GM12892 (cell line): Measurements from ENCODE around the gene ZNF668.
"Not testable (repeated sequence)": the region's sequence is repeated elsewhere in the genome, so short reads cannot be mapped to it uniquely, and the experiment has no call there.

Source experiments
- DNase-seq: peaks from one replicate; pipeline ENCODE4 v3.0.0; 2011; ENCODE audit not compliant: insufficient read length
- FAIRE-seq: peaks from 2 replicates; lab custom pipeline; 2011; peaks lifted over from hg19 to GRCh38; lab: Jason Lieb, UNC
- POLR2A ChIP-seq: IDR thresholded peaks from 2 replicates; pipeline ENCODE4 v1.6.1; 2011; ENCODE audit warnings: low read depth, low read length, control low read depth
- POLR2AphosphoS5 ChIP-seq: IDR thresholded peaks from 2 replicates; pipeline ENCODE4 v1.6.1; 2011; ENCODE audit warnings: low read depth, low read length, control low read depth
- TAF1 ChIP-seq: IDR thresholded peaks from 2 replicates; pipeline ENCODE4 v1.6.1; 2011; ENCODE audit warnings: low read depth, mild to moderate bottlenecking, control low read depth, low read length, borderline replicate concordance

The ZNF668 gene

GRCh38 chr16:31036691-31037090 lies 37.3 kb downstream of the ZNF668 start:
- no peak for TF ChIP-seq POLR2A
- TF ChIP-seq POLR2AphosphoS5: no peak
- TF ChIP-seq TAF1: no peak
- no peak for FAIRE-seq
- DNase-seq: no peak

GRCh38 chr16:31033709-31034492 lies 40.1 kb downstream of the ZNF668 start:
- DNase-seq: peak; percentile 92
- peak; percentile 86 for FAIRE-seq
- TF ChIP-seq TAF1 (no peak), POLR2A (no peak), POLR2AphosphoS5 (no peak)

- TF ChIP-seq POLR2A (peak; percentile 53; the same call in 1 of the 2 replicates), TAF1 (no peak), POLR2AphosphoS5 (no peak; the same call in 1 of the 2 replicates)
- DNase-seq (peak; percentile 87), FAIRE-seq (peak; percentile 97)
Observed at GRCh38 chr16:31032736-31033708, 41.0 kb downstream of the ZNF668 start, which contains the start of gene STX4. Gene STX4, plus strand, starts transcription at chr16:31033558. Its CDS starts 248 bp downstream, at chr16:31033806.

GRCh38 chr16:31031276-31031675 lies 42.8 kb downstream of the ZNF668 start:
- FAIRE-seq (no peak), DNase-seq (no peak)
- TF ChIP-seq POLR2A (no peak), TAF1 (no peak), POLR2AphosphoS5 (no peak)

- FAIRE-seq (no peak), DNase-seq (no peak)
- TF ChIP-seq POLR2AphosphoS5 (no peak), POLR2A (no peak), TAF1 (no peak)
Observed at GRCh38 chr16:31029272-31029671, 44.8 kb downstream of the ZNF668 start.

GRCh38 chr16:31025339-31025738 lies 48.7 kb downstream of the ZNF668 start:
- FAIRE-seq (no peak), DNase-seq (no peak)
- TF ChIP-seq TAF1 (no peak), POLR2A (no peak), POLR2AphosphoS5 (no peak)

GRCh38 chr16:31023627-31024226 lies 50.3 kb downstream of the ZNF668 start:
- TF ChIP-seq POLR2AphosphoS5 (no peak), TAF1 (no peak), POLR2A (no peak)
- FAIRE-seq (no peak), DNase-seq (no peak)

GRCh38 chr16:31023252-31023602 lies 50.8 kb downstream of the ZNF668 start:
- DNase-seq (no peak), FAIRE-seq (no peak)
- TF ChIP-seq TAF1 (no peak), POLR2AphosphoS5 (no peak), POLR2A (no peak)

- TF ChIP-seq TAF1 (no peak), POLR2A (no peak), POLR2AphosphoS5 (no peak)
- no peak for DNase-seq
- no peak for FAIRE-seq
Observed at GRCh38 chr16:31022544-31023251, 51.3 kb downstream of the ZNF668 start.

- no peak for FAIRE-seq
- no peak for TF ChIP-seq TAF1
- no peak for TF ChIP-seq POLR2A
- TF ChIP-seq POLR2AphosphoS5: no peak
- no peak for DNase-seq
Observed at GRCh38 chr16:31020536-31020935, 53.5 kb downstream of the ZNF668 start.

- DNase-seq, FAIRE-seq: not testable (repeated sequence)
Observed at GRCh38 chr16:31017756-31018155, 56.3 kb downstream of the ZNF668 start.

GRCh38 chr16:31016018-31016417 lies 58.0 kb downstream of the ZNF668 start:
- DNase-seq (no peak), FAIRE-seq (no peak)
- no peak for TF ChIP-seq POLR2AphosphoS5
- no peak for TF ChIP-seq POLR2A
- TF ChIP-seq TAF1: no peak

GRCh38 chr16:31013292-31013691 lies 60.7 kb downstream of the ZNF668 start:
- FAIRE-seq, DNase-seq: not testable (repeated sequence)

- not testable (repeated sequence) for FAIRE-seq, DNase-seq
Observed at GRCh38 chr16:31011815-31012214, 62.2 kb downstream of the ZNF668 start.
